ENCODE data around the gene RPS3. TPM values are rescaled to one million over a fixed set of nuclear protein-coding genes. Genes with fewer than 3 reads are reported as not detected.
"Not testable (repeated sequence)": the region's sequence is repeated elsewhere in the genome, so short reads cannot be mapped to it uniquely, and the experiment has no call there.

RPS3 gene
- total RNA-seq, 1 experiment from 2014 or later: 1,630 TPM

DNA sequence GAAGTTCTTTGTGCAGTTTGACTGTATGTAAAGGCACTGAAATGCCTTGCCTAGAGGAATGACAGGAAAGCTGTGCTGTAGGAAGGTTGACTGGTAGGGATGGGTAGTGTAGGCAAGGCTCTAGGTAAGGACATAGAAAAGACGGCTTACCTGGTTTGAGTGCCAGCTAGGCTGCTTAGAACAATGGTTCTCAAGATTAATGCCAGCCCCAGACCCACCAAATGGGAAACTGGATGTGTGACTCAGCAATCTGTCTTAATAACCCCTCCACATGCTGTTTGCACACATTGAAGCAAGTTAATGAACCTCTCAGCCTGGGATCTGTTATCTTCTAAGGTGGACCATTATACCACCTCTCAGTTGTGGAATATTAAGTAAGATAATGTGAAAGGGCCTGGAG, 3.7 kb downstream of the RPS3 start:
- no peak for DNase-seq (ENCODE audit: low read depth)
- in situ Hi-C loops (cut with HindIII; ENCODE audit: low pct_unique_long_range_greater_than_20kb, low sequenced_read_pairs): no loop called here

DNA sequence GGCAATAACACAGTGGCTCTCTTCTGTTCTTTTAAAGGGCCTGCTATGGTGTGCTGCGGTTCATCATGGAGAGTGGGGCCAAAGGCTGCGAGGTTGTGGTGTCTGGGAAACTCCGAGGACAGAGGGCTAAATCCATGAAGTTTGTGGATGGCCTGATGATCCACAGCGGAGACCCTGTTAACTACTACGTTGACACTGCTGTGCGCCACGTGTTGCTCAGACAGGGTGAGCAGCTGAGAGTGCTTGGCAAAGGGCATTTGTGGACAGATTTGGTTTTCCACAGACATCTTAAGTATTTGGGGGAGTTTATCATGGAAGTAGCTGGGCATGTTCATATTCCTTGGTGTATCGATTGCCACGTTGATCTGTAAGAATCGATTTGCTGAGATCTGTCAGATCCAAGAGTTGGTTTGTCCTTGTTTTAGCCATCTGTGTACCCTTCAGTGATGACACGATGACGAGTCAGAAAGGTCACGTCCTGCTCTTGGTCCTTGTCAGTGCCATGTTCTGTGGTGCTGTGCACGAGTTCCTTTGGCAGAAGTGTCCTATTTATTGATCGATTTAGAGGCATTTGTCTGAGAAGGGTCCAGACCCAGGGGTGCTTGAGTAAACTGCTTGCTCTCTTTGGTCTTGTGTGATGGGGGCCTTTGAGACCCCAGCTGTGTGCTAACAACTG, 4.8 kb downstream of the RPS3 start:
- in situ Hi-C loops (cut with HindIII; ENCODE audit: low pct_unique_long_range_greater_than_20kb, low sequenced_read_pairs): no loop called here

DNA sequence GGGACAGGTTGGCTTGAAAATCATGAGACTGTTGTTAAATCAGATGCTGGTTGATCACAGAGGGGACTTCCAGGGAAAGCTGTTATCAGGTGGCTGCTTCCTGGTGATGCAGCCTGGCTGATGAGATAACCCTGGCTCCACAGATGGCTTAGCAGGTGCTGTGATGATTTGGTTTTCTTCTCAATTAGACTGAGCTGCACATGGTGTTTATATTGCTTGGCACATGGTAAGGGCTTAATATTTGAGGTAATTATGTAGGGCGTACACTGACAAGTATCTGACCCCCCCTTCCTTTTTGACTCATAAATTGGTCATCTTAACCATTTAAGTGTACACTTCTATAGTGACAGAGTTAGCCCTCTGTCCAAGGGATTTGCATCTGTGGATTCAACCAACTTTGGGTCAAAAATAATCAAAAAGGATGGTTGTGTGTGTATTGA, 7.0 kb downstream of the RPS3 start:
- peak; percentile 29 for DNase-seq (ENCODE audit: low read depth)
- in situ Hi-C loops (cut with HindIII; ENCODE audit: low pct_unique_long_range_greater_than_20kb, low sequenced_read_pairs): no loop called here

More for the DNA sequence above, 4.8 kb downstream of the RPS3 start:
- no peak for DNase-seq (ENCODE audit: low read depth)

DNA sequence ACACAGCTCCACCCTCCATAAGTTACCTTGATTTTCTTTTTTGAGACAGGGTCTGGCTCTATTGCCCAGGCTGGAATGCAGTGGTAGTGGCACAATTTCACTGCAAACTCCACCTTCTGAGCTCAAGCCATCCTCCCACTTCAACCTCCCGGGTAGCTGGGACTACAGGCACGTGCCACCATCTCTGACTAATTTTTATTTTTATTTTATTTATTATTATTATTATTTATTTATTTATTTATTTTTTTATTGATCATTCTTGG, 9.6 kb downstream of the RPS3 start:
- no peak for DNase-seq (ENCODE audit: low read depth)
- in situ Hi-C loops (cut with HindIII; ENCODE audit: low pct_unique_long_range_greater_than_20kb, low sequenced_read_pairs): no loop called here

DNA sequence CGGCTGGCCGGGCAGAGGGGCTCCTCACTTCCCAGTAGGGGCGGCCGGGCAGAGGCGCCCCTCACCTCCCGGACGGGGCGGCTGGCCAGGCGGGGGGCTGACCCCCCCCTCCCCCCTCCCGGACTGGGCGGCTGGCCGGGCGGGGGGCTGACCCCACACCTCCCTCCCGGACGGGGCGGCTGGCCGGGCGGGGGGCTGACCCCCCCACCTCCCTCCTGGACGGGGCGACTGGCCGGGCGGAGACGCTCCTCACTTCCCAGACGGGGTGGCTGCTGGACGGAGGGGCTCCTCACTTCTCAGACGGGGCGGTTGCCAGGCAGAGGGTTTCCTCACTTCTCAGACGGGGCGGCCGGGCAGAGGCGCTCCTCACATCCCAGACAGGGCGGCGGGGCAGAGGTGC, 10.7 kb downstream of the RPS3 start:
- DNase-seq (ENCODE audit: low read depth); in situ Hi-C loops (cut with HindIII; ENCODE audit: low pct_unique_long_range_greater_than_20kb, low sequenced_read_pairs): not testable (repeated sequence)

DNA sequence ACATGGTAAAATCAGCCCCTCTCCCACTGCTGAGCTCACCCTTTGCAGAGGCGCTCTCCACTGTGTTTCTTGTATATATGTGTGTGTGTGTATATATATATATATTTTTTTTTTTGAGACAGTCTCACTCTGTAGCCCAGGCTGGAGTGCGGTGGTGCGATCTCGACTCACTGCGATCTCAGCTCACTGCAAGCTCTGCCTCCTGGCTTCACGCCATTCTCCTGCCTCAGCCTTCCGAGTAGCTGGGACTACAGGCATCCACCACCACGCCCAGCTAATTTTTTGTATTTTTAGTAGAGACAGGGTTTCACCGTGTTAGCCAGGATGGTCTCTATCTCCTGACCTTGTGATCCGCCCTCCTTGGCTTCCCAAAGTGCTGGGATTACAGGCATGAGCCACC, 13.8 kb downstream of the RPS3 start:
- in situ Hi-C loops (cut with HindIII; ENCODE audit: low pct_unique_long_range_greater_than_20kb, low sequenced_read_pairs); DNase-seq (ENCODE audit: low read depth): not testable (repeated sequence)

DNA sequence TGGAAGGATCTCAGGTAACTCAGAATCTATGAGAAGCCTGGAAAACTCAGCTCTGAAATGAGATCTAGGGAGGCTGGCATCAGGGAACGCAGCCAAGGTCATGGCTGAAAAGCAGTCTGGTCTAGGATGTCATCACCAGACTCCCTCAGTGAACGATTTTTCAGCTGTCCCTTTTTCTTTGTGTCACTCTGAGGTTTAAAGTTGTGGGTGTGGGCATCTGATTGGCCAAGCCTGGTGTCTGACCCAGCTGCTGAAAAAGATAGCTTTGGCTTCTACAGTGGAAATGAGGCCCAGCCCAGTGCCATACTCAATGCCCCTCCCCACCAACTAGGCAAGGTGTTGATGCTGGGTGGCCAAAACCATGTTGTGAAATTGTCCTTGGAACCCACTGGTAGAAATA, 14.5 kb downstream of the RPS3 start:
- in situ Hi-C loops (cut with HindIII; ENCODE audit: low pct_unique_long_range_greater_than_20kb, low sequenced_read_pairs): no loop called here
- DNase-seq (ENCODE audit: low read depth): no peak

DNA sequence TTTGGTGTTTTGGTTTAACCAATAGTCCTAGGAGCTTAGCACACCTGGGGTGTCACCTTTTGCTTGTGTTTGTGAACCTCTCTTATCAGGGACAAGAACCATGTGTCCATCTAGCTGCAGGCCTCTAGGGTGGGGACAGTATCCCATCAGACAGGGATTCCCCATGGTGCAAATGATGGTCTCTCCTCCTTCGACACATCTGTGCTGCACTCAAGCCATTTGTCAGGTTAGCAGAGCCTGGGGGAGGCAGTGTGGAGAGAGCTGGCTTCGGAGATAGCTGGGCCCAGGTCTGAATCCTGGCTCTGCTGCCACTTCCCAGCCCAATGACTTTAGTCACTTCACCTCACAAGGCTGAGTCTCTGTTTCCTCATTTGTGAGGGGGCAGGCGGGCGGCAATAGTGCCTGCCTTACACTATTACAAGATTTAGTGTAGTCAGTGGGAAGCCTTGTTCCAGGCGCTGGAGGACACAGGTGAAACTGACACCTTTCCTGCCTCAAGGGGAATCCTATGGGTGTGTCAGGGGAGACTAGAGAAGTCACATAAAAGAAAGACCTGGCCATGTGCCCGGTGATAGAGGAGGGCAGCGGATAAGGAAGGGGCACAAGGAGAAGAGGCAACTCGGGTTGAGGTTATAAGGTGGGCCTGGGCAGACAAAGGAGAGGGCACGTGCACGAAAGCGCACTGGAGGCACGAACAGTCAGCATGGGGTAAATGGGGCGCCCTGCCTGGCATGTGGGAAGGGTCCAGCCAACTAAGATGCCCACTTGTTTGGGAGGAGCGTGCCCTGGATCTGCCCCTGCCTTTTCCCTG, 21.1 kb downstream of the RPS3 start:
- no peak for DNase-seq (ENCODE audit: low read depth)
- in situ Hi-C loops (cut with HindIII; ENCODE audit: low pct_unique_long_range_greater_than_20kb, low sequenced_read_pairs): no loop called here

DNA sequence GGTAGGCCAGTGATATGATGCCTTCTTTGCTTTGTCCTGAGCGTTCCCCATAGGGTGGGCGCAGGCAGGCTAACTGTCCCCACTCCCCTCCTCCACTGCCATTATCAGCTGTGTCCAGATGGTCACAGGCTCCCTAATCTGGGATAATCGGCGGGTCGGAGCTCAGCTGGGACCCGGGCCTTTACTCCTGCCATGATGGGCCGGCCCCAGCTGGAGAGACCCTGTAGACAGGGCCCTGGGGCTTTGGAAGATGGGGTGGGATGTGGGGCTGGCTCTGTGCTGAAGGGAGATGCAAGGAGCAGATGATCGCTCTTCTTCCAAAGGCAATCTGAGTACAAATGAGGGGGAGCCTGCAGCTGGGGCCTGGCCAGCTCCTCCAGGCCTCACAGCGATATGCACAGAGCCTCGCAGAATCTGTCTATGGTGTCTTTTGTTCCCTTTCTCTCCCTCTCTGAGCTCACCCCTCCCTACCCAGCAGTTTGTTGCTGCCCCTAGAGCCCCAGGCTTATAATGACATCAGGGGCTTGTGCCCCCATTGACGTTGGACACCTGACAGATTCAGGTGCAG, 21.8 kb downstream of the RPS3 start:
- DNase-seq (ENCODE audit: low read depth): no peak
- in situ Hi-C loops (cut with HindIII; ENCODE audit: low pct_unique_long_range_greater_than_20kb, low sequenced_read_pairs): no loop called here

DNA sequence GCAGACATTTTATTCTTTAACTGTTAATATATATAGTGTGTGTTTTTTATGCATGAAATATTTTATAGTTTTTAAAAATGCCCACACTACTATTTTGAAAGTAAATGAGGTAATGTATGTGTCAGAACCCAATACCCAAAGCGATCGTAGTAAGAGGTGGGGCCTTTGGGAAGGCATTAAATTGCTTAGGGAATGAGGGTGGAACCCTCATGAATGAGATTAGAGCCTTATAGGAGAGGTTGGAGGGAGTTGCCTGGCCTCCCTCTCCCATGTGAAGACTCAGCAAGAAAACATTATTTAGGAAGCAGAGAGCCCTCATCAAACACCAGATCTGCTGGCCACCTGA, 22.6 kb downstream of the RPS3 start:
- in situ Hi-C loops (cut with HindIII; ENCODE audit: low pct_unique_long_range_greater_than_20kb, low sequenced_read_pairs): no loop called here
- DNase-seq (ENCODE audit: low read depth): no peak

DNA sequence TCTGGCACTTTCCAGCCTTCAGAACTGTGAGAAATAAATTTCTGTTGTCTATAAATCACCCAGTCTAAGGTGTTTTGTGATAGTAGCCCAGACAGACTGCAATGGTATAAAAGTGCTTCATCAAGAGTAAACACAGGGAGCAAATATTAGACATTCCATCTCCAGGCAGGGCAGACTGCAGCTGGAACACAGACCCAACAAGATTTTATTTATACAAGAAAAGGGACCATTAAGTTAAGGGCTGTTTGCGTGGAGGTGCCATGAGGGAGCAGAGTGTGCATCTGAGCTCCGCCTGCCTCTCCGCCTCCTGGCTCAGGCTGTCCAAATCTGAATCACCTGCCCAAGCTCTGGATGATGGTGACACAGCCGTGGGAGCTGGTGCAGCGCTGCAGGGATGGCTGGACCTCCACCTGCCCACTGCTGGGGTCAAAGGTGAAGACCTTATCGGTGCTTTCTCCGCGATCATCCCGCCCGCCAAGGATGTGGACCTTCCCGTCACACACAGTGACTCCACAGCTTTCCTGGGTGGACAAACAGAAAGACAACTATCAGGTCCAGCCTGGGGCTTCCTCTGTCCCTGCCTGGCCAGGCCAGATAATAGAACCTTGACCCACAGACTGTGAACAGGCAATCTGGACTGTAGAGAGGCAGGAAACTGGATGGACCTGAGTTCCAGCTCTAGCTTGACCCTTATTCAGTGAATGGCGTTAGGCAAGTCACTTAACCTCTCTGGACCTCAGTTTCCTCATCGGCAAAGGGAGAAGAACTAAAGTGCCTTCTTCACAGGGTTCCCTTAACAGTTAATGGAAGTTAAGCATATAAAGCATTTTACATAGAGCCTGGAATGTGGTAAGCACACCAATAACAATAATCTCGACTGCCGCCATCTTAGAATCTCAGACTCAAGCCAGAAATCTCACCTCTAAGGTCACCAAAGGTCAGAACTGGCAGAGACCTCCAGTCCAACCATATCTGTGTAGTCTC, 23.2 kb downstream of the RPS3 start:
- DNase-seq (ENCODE audit: low read depth): no peak
- in situ Hi-C loops (cut with HindIII; ENCODE audit: low pct_unique_long_range_greater_than_20kb, low sequenced_read_pairs): no loop called here

DNA sequence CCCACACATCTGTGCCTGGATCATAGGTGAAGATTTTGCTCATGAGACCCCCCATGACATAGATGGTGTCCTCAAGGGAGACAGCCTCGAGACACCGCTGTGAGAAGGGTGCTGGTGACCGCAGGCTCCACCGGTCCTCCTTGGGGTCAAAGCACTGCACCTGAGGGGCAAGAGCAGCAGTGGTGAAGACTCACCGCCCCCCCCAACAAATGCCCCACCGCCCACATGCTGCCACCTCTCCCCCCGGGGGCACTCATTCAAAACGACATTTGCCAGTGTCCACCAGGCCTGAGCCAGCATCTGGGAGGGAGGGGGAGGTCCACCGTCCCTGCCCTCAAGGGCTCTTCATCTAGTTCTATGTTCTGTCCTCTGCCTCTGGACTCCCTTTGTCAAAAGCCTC, 24.4 kb downstream of the RPS3 start:
- in situ Hi-C loops (cut with HindIII; ENCODE audit: low pct_unique_long_range_greater_than_20kb, low sequenced_read_pairs): no loop called here
- no peak for DNase-seq (ENCODE audit: low read depth)

DNA sequence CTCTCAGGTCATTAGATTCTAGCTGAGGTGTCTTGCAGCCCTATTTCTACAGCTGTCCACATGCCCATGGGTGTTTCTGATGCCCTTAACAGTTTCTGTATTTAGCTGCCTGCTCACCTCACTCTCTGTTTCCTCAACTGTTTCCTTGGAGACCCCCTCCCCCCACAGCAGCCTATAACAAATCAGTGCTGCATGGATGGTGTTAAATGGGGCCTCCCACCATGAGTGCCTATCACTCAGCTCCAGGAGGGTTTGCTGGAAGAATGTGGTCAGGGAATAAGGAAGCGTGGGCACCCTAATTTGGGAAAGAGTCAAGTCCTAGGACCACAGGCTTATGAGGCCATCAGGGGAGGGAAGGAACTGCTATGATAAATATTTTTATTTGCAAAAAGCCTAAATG, 25.1 kb downstream of the RPS3 start:
- DNase-seq (ENCODE audit: low read depth): no peak
- in situ Hi-C loops (cut with HindIII; ENCODE audit: low pct_unique_long_range_greater_than_20kb, low sequenced_read_pairs): no loop called here

DNA sequence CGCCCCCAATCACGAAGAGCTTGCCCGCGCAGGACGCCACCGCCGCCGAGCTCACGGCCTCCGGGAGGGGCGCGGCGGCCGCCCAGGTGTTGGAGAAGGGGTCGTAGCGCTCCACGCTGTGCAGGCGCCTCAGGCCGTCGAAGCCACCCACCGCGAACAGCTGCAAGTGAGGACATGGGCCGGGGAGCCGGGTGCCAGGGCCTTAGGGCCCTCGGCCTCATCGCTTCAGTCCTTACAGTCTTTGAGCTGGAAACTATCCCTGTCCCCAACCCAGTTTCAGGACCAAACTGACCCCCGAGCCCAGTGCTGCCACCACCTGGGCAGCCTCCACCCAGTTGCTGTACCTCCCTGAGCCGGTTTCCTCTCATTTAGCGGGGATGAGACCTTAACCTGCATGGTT, 26.1 kb downstream of the RPS3 start:
- DNase-seq (ENCODE audit: low read depth): no peak
- in situ Hi-C loops (cut with HindIII; ENCODE audit: low pct_unique_long_range_greater_than_20kb, low sequenced_read_pairs): no loop called here

DNA sequence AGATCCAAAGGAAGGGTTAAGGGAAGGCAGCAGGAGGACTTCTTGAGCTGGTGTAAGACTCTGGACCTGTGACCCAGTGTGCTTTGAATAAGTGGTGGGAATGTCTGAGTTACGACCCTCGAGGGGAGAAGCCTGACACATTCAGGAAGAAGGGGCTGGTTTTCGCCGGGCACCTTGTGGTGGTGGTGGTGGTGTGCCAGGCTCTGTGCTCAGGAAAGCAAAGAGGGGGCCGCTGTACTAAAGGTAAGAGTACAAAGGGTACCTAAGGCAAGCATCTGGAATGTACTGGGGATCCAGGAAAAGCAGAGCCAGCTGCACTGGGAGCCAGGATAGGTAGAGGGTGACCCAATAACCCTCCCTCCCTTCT, 27.4 kb downstream of the RPS3 start:
- in situ Hi-C loops (cut with HindIII; ENCODE audit: low pct_unique_long_range_greater_than_20kb, low sequenced_read_pairs): no loop called here
- no peak for DNase-seq (ENCODE audit: low read depth)

DNA sequence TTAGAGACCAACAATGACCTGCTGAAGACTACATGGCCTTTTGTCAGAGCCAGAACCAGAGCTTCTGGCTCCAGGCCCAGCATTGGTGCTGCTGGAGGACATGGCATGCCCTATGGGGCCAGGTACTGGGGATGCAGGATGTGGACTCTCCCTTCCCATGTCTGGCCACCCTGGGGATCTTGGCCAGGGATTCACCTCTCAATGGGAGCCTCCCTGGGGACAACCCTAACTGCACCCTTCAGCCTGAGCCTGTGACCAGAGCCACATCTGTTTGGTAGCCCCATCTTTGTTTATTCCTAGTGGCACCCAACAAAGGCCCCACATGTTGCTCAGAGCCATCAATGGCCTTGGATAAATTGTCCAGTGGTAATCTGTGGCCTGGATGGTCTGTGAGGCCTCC, 27.9 kb downstream of the RPS3 start:
- in situ Hi-C loops (cut with HindIII; ENCODE audit: low pct_unique_long_range_greater_than_20kb, low sequenced_read_pairs): no loop called here
- no peak for DNase-seq (ENCODE audit: low read depth)

DNA sequence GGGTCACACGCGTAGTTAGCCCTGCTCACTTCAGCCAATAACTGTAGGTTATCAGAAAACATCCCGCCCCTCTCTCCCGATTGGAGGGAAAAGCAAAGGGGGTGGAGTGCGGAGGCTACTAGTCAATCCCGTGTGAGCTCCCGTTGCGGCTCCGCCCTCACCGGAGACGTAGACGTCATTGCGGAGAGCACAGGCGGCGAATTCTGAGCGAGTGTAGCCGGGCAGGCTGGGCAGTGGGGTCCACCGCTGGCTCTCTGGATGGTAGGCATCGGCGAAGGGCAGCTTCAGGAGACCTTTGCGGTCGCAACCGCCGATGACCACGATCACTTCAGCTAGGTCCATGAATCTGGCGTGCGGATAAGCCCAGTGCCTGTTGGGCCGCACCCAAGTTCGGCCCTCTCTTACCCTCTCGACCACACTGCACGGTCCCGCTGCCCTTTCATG, 29.0 kb downstream of the RPS3 start:
- in situ Hi-C loops (cut with HindIII; ENCODE audit: low pct_unique_long_range_greater_than_20kb, low sequenced_read_pairs): no loop called here
- DNase-seq (ENCODE audit: low read depth): no peak

DNA sequence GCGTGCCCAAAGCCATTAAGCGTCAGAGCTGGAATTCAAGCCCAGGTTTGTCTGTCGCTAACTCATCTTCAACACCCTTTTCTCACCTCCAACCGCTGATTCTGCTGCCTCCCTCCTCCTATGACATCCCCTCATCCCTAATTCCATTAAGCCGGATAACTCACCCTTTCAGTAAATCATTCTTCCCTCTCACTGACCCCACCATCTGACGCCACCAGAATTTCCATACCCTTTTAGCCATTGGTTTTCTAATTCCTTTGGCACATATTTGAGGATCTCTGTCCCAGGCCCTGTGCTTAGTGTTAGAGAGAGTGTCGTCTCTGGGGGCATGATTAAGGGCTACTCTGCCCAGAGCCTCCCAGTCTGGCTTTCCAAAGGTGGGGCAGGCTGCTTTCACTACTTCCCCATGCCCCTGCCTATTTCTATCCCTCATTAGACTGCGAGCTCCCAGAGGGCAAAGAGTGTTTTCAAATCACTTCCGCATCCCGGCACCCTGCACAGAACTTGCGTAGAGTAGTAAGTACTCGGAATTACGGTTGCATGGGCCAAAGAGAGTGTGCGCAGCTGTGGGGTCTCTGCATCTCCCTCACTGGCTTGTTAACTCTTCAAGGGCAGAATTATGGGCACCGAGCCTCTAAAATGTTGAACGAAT, 29.8 kb downstream of the RPS3 start:
- in situ Hi-C loops (cut with HindIII; ENCODE audit: low pct_unique_long_range_greater_than_20kb, low sequenced_read_pairs): no loop called here
- DNase-seq (ENCODE audit: low read depth): no peak

DNA sequence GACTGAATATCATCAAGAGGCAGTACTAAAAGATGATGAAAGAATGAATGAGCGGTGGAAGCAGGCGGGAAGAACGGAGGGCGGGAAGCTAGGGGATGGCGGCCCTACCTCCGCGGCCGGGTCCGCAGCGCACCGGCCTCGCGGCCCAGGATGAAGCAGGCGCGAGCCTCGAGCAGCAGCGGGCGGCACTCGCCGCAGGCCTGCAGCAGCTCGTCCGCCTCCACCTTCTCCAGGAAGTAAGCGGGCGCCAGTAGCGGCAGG, 30.3 kb downstream of the RPS3 start:
- no peak for DNase-seq (ENCODE audit: low read depth)

More for the DNA sequence above, 30.3 kb downstream of the RPS3 start:
- in situ Hi-C loops (cut with HindIII; ENCODE audit: low pct_unique_long_range_greater_than_20kb, low sequenced_read_pairs): no loop called here

All from Caki2 (cell line).